ENCODE measurements around the gene USP25.

USP25 gene

GRCh38 chr21:15874615-15875014 is 144.8 kb downstream of the USP25 start:
- no peak for FAIRE-seq

GRCh38 chr21:15875286-15875685 is 145.5 kb downstream of the USP25 start:
- FAIRE-seq = no peak

GRCh38 chr21:15893902-15894301 is 164.1 kb downstream of the USP25 start:
- no peak for FAIRE-seq

DNA sequence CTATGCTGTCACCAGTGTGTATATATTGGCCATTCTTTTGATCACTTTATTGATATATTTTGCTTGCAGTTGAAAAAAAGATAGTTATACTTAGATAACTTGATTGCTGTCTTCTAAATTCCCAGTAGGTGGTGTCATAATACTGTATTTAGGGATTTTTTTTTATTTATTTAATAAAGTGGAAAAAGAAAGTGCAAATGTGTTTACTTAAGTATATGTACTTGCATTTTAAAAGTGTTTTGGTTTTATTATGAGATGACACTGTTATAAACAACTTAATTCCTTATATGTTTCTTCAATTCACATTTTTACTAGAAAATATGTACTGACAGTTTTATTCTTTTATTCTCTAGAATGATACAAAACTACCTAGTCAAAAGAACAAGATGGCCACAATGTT is 164.8 kb downstream of the USP25 start:
- FAIRE-seq = peak; percentile 73

DNA sequence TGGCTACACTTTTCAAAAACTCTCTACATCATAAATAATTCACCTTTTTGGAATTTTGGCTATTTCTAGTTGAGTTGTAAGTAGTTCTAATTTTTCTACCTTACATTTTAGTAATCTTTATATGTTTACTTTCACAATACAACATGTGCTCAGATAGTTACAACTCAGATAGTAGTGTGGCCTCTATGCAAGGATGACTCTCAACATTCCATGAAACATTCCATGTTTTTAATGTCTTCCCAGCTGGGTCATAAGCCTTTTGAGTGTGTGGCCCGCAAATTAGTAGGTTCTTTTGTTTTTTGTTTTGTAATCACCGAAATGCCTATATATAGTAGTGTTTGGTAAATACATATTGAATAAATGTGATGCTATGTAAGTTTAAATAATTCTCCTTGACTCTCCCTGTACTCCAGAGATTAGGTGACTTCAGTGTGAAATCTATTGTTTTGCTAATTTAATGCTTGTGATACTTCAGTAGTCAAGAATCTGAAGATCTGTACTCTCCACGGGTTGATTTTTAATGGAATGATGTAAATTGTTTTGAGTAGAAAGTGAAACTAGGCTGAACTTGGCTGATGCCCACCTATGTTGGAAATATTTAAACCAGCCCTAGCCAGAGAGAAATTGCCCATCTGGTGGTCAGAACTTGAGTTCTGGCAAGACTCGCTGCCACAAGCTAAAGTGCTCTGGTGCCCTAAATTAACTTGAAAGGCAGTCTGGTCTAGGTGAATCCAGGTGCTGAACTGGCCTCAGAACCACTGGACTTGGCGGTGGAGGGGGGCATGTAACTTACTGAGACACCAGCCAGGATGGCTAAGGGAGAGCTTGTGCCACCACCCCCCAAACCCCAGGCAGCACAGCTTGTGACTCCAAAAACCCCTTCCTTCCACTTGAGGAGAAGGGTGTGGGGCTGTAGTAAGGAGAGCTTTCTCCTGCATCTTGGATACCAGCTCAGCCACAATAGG is 165.6 kb downstream of the USP25 start:
- no peak for FAIRE-seq

DNA sequence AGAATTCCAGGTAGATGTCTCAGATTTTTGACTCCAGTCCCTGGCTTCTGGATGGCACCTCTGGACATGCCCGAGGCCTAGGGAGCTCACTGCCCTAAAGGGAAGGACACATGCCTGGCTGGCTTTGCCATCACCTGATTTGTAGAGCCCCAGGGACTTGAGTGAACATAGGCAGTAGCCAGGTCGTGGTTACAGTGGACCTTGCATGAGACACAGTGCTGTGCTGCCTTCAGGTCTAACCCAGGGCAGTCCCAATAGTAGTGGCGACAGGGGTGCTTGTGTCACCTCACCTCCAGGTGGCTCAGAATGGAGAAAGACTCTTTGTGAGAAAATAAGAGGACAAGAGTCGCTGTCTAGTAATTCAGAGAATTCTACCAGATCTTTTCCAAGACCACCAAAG is 166.7 kb downstream of the USP25 start:
- no peak for FAIRE-seq

- FAIRE-seq = no peak
These were observed 174.6 kb downstream of the USP25 start for GRCh38 chr21:15904389-15904788.

DNA sequence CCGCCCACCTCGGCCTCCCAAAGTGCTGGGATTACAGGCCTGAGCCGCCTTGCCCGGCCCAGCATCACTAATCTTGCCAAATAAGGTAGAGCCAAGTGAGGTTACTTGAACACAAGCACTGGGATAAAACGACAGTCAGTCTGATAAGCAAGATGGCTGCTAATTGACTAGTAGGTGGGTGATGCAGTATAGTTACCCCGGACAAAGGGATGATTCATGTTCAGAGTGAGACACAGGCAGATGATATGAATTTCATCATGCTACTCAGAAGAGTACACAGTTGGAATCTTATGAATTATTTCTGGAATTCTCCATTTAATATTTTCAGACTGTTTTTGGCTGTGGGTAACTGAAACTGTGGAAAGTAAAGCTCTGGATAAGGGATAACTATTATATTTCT is 178.4 kb downstream of the USP25 start:
- FAIRE-seq = no peak

- FAIRE-seq = no peak
These were observed 198.4 kb downstream of the USP25 start for GRCh38 chr21:15928196-15928595.

GRCh38 chr21:15928686-15929425 is 199.1 kb downstream of the USP25 start:
- no peak for FAIRE-seq

GRCh38 chr21:15929536-15929935 is 199.8 kb downstream of the USP25 start:
- FAIRE-seq = no peak
